ENCODE results near the gene SRP72. TPM values are rescaled to one million over a fixed set of nuclear protein-coding genes. Genes with fewer than 3 reads are reported as not detected.
A peak's percentile ranks its signal among the peaks of the same experiment; 100 is the strongest.

Gene SRP72
- total and polyA plus RNA-seq, 2 of the 4 experiments (the other 2 are of a cell fraction) = 73.8 to 123 TPM

DNA sequence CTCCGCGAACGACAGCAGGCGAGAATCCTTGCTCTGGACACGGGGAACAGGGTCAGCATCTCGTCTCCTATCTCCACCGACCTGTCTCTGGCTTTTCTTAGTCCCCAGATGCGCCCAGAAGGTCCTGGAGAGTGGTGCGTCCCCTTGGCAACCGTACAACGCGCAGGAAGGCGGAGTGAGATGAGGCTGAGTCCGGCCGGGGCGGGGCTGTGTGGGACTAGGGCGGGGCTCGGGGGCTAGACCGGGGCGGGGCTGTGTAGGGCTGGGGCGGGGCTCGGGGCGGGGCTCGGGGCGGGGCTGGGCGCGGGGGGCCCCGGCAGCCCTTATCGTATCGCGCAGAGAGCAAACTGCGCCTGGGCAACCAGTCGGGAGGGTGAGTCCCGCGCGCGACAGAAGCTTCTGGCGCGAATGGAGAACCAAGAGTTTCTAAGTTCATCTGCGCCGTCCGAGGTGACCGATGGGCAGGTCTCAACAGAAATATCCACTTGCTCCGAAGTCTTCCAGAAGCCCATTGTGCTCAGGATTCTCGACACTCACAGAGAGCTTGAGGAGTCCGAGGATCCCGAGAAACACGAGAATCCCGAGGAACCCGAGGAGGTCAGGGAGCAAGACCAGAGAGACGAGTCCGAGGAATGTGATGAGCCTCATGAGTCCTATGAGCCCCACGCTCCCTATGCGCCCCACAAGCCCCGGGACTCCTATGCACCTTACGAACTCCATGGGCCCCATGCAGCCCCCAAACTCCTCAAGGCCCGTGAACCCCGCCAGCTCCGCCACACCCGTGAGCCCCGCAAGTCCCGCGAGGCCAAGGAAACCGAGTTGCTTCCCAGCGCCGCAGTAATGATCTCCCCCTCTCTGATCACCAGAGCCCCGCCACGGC lies 63.1 kb downstream of the SRP72 start:
- Histone ChIP-seq H4K5ac (ENCODE audit: low read depth, low read length) (peak overlapping the region; percentile 31; the same call in 1 of the 2 replicates), H3K18ac (ENCODE audit: low read depth, low read length) (peak overlapping the region; percentile 18; the same call in 1 of the 2 replicates), H3K27me3 (ENCODE audit: control insufficient read depth, insufficient read depth, low read length) (peaks cover 3% of the 10 kb centered on the region; the same call in 1 of the 2 replicates), H4K8ac (ENCODE audit: low read depth in 2 of 2, low read length in 2 of 2) (peak overlapping the region in 1 of 2 experiments; percentile 74; a peak in 2 of 4 replicates), H4K20me1 (ENCODE audit: insufficient read depth, low read length) (no peaks in the 10 kb centered on the region), H3K9ac (ENCODE audit: low read depth, low read length) (peak overlapping the region; percentile 86), H2BK5ac (ENCODE audit: low read depth, low read length, poor library complexity, severe bottlenecking) (no peak overlapping the region), H3K79me1 (ENCODE audit: low read depth in 1 of 2, low read length in 2 of 2) (no peaks in the 10 kb centered on the region; a peak in 1 of 4 replicates), H3K9me3 (ENCODE audit: control insufficient read depth, insufficient read depth, low read length) (no peaks in the 10 kb centered on the region), H2BK120ac (ENCODE audit: low read depth, low read length) (no peak overlapping the region), H3K4me1 (ENCODE audit: control insufficient read depth, insufficient read depth, low read length) (0 out of 2 replicates have a peak, but pooled peaks cover 2% of the 10 kb centered on the region), H3K14ac (replicated peaks; ENCODE audit: low read depth, low read length) (peak overlapping the region; percentile 96), H3K4ac (ENCODE audit: low read depth, low read length) (peak overlapping the region; percentile 88), H3K9me1 (ENCODE audit: insufficient read depth, low read length) (no peaks in the 10 kb centered on the region; the same call in 1 of the 2 replicates), H3K56ac (ENCODE audit: extremely low read depth, insufficient read depth, low read length) (no peak overlapping the region; the same call in 1 of the 2 replicates), H3K4me3 (ENCODE audit: insufficient read depth, low read depth, low read length) (peak overlapping the region; percentile 59), H3K36me3 (ENCODE audit: control insufficient read depth, insufficient read depth, low read length) (no peaks in the 10 kb centered on the region), H2AFZ (replicated peaks; ENCODE audit: low read length, poor library complexity) (peak overlapping the region; percentile 97), H2AK5ac (ENCODE audit: low read depth, low read length) (no peak overlapping the region), H2AK9ac (replicated peaks; ENCODE audit: low read depth, low read length, poor library complexity) (peak overlapping the region; percentile 50), H2BK20ac (ENCODE audit: low read depth, low read length) (peak overlapping the region; percentile 23; the same call in 1 of the 2 replicates), H3K27ac (ENCODE audit: insufficient read depth, low read length) (no peak overlapping the region; the same call in 1 of the 2 replicates), H3K23ac (ENCODE audit: low read depth, low read length) (peak overlapping the region; percentile 89), H4K91ac (ENCODE audit: insufficient read depth, low read depth, low read length) (no peak overlapping the region), H2BK15ac (ENCODE audit: low read depth, low read length) (no peak overlapping the region), H3K4me2 (ENCODE audit: low read depth, low read length) (peak overlapping the region; percentile 85)
- in situ Hi-C loops (cut with MboI; ENCODE audit: low sequenced_read_pairs) (no loop called here), dilution Hi-C loops (cut with HindIII; ENCODE audit: low sequenced_read_pairs, unreplicated experiment) (no loop called here), intact Hi-C loops (cut with micrococcal nuclease) (no loop called here)
- TF ChIP-seq RCOR1 (IDR thresholded peaks at IDR 0.05; ENCODE audit: insufficient replicate concordance, low read length) (no peak), POLR2A (IDR thresholded peaks at IDR 0.05; ENCODE audit: low read depth, low read length) (peak; percentile 55; the same call in 1 of the 2 replicates)
- ATAC-seq (ENCODE audit: low read depth) = peak; percentile 99
- 2% methylated on average over 25 of the region's 68 CpGs; no CpG with 5 or more reads in 1 of the 2 experiments for WGBS, 2 experiments (ENCODE audit: extremely low coverage in 2 of 2, insufficient read length in 1 of 2)
- BruUV-seq (replicated peaks) = no TSS peak
- ChIA-PET CTCF (no interaction called here), POLR2A (ENCODE audit: unreplicated experiment) (no interaction called here)
- DNase-seq = peak; percentile 64

All from IMR-90 (cell line).